Dendritic cell treated with granulocyte-macrophage colony-stimulating factor and Interleukin-4, amounts not matched to agents 40 ng/mL and 50 ng/mL, for 4 days (primary cell): Measurements from ENCODE around the gene SLC8B1.
A peak's percentile ranks its signal among the peaks of the same experiment; 100 is the strongest.

Experiments used
- H3K27ac Mint-ChIP-seq: one replicate; pipeline ENCODE4 v1.8.0; 2022; ENCODE audit warnings: mild to moderate bottlenecking, mixed read lengths
- H3K27me3 Mint-ChIP-seq: one replicate; pipeline ENCODE4 v1.8.0; 2022; ENCODE audit warnings: mild to moderate bottlenecking, mixed read lengths
- H3K36me3 Mint-ChIP-seq: one replicate; pipeline ENCODE4 v1.8.0; 2022; ENCODE audit warnings: low read depth, mixed read lengths
- H3K4me1 Mint-ChIP-seq: one replicate; pipeline ENCODE4 v1.8.0; 2022; ENCODE audit warnings: low read depth, mixed read lengths
- H3K4me3 Mint-ChIP-seq: one replicate; pipeline ENCODE4 v1.8.0; 2022; ENCODE audit warnings: mild to moderate bottlenecking, moderate library complexity, mixed read lengths
- H3K9me3 Mint-ChIP-seq: one replicate; pipeline ENCODE4 v1.8.0; 2022; ENCODE audit warnings: mixed read lengths
- intact Hi-C: fragments of 100-400 bp; cut with micrococcal nuclease; formaldehyde crosslinking; loops from one replicate; pipeline ENCODE4 v1.15.0; 2022

Gene SLC8B1

DNA sequence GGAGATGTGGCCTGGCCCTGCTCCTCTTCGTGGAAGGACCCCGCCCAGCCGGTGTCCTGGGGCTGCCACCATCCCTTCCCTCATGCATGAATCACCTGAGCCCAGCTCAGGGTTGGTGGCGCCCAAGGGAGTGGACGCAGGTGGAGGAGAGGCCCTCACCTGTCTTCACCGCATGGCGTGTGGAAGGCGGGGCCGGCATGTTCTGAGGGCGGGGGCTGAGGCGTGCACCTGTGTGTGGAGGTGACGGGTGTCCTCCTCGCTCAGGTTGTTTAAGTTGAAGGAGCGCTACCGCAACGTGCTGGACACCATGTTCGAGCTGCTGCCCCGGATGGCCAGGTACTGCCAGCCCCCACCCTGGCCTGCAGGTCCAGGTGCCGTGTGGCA, 47.0 kb downstream of the SLC8B1 start:
- no peak overlapping the region for H3K4me3 Mint-ChIP-seq
- no peaks in the 10 kb centered on the region for H3K4me1 Mint-ChIP-seq
- intact Hi-C loops: no loop called here
- no peaks in the 10 kb centered on the region for H3K9me3 Mint-ChIP-seq
- peaks cover 100% of the 10 kb centered on the region for H3K36me3 Mint-ChIP-seq
- no peak overlapping the region for H3K27ac Mint-ChIP-seq
- H3K27me3 Mint-ChIP-seq: no peaks in the 10 kb centered on the region

DNA sequence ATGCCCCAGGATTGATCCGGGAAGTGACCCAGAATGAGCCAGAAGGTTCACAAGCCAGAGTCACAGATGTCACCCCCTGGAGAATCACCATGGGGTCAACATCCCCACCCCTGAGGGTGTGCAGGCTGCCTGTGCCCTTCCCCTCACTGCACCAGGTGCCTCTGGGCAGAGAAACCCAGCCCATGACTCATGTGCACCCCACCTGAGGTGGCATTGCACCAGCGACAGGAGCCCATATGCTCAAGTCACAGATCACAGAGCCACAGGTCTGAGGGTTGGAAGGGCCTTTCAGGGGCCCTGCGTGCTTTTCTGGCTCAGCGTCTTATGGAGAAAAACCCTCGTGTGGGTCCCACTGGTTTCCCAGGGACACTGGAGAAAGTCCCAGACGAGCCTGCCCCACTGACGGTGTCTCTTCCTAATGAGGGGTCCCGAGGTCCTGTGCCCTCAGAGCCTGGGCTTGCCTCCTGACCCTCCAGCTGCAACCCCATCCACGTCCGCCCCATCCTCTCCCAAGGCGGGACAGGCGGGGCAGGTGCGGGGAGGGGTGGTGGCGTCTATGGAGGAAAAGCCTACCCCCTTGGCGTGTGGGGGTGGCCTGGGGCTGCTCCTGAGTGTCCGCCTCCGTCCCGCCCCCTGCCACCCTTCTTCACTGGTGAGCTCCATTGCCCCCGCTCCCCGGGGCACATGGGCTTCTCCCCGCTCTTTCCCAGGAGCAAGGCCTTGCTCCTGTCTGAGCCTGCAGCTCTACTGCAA, 47.6 kb downstream of the SLC8B1 start:
- no peaks in the 10 kb centered on the region for H3K4me1 Mint-ChIP-seq
- H3K36me3 Mint-ChIP-seq: peaks cover 100% of the 10 kb centered on the region
- intact Hi-C loops: no loop called here
- no peak overlapping the region for H3K4me3 Mint-ChIP-seq
- H3K27me3 Mint-ChIP-seq: no peaks in the 10 kb centered on the region
- no peak overlapping the region for H3K27ac Mint-ChIP-seq
- no peaks in the 10 kb centered on the region for H3K9me3 Mint-ChIP-seq

DNA sequence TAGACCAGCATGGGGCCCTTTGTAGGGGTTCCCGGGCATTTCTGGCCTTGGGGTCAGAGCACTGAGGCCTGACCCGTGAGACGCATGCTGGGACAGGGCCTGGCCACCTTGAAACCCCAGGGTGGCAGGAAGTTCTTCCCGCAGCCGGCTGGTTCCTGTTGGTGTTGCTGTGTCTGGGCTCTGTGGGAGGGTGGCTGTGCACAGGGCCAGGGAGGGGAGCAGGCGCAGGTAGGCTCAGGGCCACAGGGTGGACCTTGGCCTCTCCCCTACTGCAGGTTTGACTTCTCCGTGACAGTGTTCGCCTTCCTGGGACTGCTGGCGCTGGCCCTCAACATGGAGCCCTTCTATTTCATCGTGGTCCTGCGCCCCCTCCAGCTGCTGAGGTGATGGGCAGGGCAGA, 48.2 kb downstream of the SLC8B1 start:
- intact Hi-C loops: no loop called here
- peaks cover 100% of the 10 kb centered on the region for H3K36me3 Mint-ChIP-seq
- no peak overlapping the region for H3K4me3 Mint-ChIP-seq
- H3K4me1 Mint-ChIP-seq: no peaks in the 10 kb centered on the region
- no peaks in the 10 kb centered on the region for H3K27me3 Mint-ChIP-seq
- no peak overlapping the region for H3K27ac Mint-ChIP-seq
- no peaks in the 10 kb centered on the region for H3K9me3 Mint-ChIP-seq

DNA sequence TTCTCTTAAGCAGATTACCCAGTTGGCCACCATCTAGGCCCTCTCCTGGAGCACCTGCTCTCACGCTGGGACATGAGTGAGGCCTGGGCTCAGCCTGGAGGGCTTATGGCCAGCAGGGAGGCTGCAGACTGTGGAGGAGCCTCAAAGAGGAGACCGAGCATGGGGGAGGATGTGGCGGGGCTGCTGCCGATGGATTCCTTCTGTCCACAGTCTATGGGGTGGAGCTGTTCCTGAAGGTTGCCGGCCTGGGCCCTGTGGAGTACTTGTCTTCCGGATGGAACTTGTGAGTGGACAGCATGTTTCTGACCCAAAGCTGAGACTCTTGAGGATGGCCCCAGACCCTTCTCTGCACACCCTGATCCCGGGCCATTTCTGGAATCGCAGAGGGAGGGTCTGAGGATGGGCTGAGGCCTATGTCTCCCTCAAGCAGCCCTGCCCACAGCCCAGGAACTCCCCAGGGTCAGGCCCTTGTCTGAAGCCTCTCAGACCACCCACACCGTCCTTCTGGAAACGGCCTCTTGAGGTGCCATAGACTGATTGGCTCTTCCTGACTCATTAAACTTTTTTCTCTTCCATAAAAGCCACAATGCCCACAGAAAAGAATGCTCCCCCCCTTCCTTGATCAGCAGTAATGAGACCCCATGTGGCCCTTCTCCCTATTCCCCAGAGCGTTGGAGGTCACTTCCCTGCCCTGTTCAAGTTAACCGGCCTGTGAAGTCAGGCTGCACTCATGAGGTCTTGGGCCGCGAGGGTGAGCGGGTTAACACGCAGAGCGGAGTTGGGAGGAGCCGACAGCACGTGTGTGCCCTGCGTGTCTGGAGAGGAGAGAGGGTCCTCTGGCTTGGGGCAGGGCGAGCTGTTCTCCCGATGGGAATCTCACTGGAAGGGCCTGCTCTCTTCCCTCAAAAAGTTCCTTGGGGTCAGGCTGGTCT, 49.0 kb downstream of the SLC8B1 start:
- Mint-ChIP-seq H3K4me3 (no peak overlapping the region), H3K36me3 (peaks cover 100% of the 10 kb centered on the region), H3K27me3 (no peaks in the 10 kb centered on the region), H3K27ac (peak overlapping the region; percentile 44), H3K9me3 (no peaks in the 10 kb centered on the region), H3K4me1 (no peaks in the 10 kb centered on the region)
- intact Hi-C loops: no loop called here

DNA sequence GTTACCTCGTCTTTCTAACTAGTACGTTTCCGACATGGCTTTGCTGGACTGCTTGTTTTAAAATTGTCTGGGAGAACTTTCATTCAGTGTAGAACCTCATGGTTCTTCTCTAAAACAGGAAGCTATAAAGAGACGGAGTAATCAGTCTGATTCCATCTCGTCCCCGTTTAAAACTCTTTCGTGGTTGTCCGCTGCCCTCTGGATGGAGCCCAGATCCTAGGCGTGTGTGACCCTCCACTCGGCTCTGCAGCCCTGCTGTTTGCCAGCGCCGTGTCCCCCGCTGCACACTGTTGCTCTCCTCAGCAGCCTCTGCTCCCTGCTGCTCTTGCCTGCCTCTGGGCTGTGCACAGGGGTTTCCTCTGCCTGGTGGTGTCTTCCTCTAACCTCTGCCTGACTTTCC, 50.2 kb downstream of the SLC8B1 start:
- intact Hi-C loops: no loop called here
- no peak overlapping the region for H3K4me3 Mint-ChIP-seq
- H3K9me3 Mint-ChIP-seq: no peaks in the 10 kb centered on the region
- H3K4me1 Mint-ChIP-seq: no peaks in the 10 kb centered on the region
- H3K27me3 Mint-ChIP-seq: no peaks in the 10 kb centered on the region
- no peak overlapping the region for H3K27ac Mint-ChIP-seq
- H3K36me3 Mint-ChIP-seq: peaks cover 100% of the 10 kb centered on the region

DNA sequence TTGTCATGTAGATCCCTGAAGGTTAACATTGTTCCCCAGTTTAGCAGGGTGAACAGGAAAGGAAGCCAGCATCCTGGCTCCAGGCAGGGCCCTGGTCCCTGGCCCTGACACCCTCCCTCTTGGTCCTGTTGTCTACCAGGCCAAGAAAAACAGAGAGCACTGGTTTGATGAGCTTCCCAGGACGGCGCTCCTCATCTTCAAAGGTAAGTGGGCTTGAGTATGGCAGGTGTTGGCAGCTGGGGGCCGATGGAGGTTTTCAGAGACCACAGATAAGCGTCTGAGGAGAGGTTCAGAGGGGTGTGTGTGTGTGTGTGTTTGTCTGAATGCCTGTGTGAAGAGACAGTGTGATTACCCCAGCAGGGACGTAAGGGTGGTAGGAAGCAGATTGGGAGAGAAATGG, 56.3 kb downstream of the SLC8B1 start:
- Mint-ChIP-seq H3K4me3 (no peak overlapping the region), H3K27ac (peak overlapping the region; percentile 4), H3K4me1 (peaks cover 1% of the 10 kb centered on the region), H3K9me3 (no peaks in the 10 kb centered on the region), H3K36me3 (peaks cover 100% of the 10 kb centered on the region), H3K27me3 (no peaks in the 10 kb centered on the region)
- intact Hi-C loops: no loop called here

DNA sequence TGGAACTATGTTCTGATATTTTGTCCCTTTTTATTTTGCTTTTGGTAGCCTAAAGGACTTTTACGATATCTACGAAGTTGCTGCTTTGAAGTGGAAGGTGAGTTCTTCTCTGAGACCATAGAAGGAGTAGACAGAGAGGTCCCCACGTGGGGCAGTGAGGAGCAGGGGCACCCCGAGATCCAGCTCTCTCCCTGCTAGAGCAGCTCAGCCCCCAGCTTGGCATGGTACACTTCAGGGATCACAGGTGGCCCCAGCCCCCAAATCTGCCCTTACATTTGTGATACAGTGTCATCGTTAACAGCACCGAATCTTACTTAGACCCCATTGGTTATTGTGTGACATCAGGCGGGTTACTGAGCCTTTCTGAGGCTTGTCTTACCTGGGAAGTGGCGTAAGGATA, 56.8 kb downstream of the SLC8B1 start:
- Mint-ChIP-seq H3K27ac (no peak overlapping the region), H3K27me3 (no peaks in the 10 kb centered on the region), H3K36me3 (peaks cover 100% of the 10 kb centered on the region), H3K4me3 (no peak overlapping the region), H3K9me3 (no peaks in the 10 kb centered on the region), H3K4me1 (peaks cover 6% of the 10 kb centered on the region)
- intact Hi-C loops: no loop called here

DNA sequence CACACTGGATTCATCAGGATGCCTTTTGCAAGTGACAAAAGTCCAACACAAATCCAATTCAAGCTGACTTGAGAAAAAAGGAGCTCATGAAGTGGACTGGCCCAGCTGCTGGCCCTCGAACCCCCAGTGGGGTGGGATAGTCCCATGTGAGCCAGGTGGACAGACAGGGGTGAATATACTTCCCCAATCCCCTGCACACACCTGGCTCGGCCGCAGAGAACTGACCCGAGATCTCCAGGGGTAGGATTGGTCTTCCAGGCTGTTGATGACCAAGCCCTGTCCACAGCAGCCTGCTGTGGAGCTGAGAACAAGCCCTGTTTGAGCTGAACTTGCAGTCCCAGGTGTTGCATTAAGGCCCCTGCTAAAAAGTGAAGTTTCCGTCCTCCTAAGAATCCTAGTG, 57.4 kb downstream of the SLC8B1 start:
- H3K27me3 Mint-ChIP-seq: no peaks in the 10 kb centered on the region
- H3K27ac Mint-ChIP-seq: no peak overlapping the region
- intact Hi-C loops: no loop called here
- peaks cover 100% of the 10 kb centered on the region for H3K36me3 Mint-ChIP-seq
- H3K4me3 Mint-ChIP-seq: no peak overlapping the region
- peaks cover 12% of the 10 kb centered on the region for H3K4me1 Mint-ChIP-seq
- no peaks in the 10 kb centered on the region for H3K9me3 Mint-ChIP-seq

DNA sequence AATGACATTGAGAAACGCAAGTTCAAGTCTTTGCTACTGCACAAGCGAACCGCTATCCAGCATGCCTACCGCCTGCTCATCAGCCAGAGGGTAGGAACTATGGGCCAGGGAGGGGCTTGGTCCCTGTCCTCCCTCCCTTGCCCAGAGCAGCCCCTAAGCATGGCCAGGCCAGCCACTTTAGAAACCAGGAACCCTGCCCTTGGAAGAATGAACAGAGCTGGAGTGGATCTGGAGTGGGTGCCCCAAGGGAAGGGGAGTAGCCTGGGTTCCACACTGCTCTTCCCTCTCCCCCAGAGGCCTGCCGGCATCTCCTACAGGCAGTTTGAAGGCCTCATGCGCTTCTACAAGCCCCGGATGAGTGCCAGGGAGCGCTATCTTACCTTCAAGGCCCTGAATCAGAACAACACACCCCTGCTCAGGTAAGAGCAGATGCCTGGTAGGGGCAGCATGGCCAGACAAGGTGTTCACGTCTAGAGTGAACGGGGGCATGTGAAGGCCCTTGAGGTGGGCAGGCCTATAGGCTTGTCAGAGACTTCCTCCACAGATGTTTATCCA, 57.9 kb downstream of the SLC8B1 start:
- no peak overlapping the region for H3K4me3 Mint-ChIP-seq
- peaks cover 17% of the 10 kb centered on the region for H3K4me1 Mint-ChIP-seq
- intact Hi-C loops: no loop called here
- no peaks in the 10 kb centered on the region for H3K9me3 Mint-ChIP-seq
- H3K27me3 Mint-ChIP-seq: no peaks in the 10 kb centered on the region
- peaks cover 99% of the 10 kb centered on the region for H3K36me3 Mint-ChIP-seq
- peak overlapping the region; percentile 46 for H3K27ac Mint-ChIP-seq

DNA sequence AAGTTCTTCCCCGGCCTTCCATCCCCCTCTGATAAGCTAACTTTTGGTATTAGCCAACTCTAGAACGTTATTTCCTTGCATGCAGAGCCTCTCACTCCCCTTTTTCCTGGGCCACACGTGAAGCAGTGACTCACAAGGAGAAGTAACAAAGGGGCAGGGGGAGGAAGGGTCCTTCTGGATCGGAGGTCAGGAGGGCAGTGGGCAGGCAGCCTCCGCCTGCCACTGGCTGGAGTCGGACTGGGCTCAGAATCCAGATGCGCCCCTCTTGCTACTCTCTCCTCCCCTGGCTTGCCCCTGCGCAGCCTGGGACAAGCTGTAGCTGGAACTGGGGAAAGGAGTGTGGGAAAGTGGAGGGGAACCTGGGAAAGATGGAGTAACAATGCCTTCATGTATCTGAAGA, 58.6 kb downstream of the SLC8B1 start:
- peak overlapping the region; percentile 46 for H3K27ac Mint-ChIP-seq
- intact Hi-C loops: no loop called here
- no peaks in the 10 kb centered on the region for H3K9me3 Mint-ChIP-seq
- H3K36me3 Mint-ChIP-seq: peaks cover 97% of the 10 kb centered on the region
- H3K27me3 Mint-ChIP-seq: no peaks in the 10 kb centered on the region
- H3K4me1 Mint-ChIP-seq: peaks cover 24% of the 10 kb centered on the region
- no peak overlapping the region for H3K4me3 Mint-ChIP-seq

DNA sequence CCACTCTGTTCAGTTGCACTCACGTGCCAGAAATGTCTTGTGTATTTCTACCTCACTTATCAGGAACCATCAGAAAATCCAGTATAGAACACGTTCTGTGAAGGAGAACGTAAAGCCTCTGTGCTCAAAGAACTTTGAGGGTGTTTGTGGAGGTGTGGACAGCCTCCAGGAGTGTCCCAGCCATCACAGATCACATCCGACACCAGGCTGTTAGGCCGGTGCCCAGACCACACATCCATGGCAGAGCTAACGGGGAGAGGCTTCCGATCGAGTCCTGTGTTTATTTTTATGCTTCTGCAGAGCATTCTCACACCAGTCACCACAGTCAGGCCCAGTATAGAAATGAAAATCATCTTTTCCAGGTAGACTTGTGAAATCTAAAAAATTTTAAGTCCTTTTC, 60.1 kb downstream of the SLC8B1 start:
- no peaks in the 10 kb centered on the region for H3K9me3 Mint-ChIP-seq
- H3K36me3 Mint-ChIP-seq: peaks cover 97% of the 10 kb centered on the region
- no peak overlapping the region for H3K4me3 Mint-ChIP-seq
- intact Hi-C loops: loop anchor here (5.0 kb wide), 1 partner anchor 78 kb away; no protein-coding TSS in a partner anchor
- H3K27me3 Mint-ChIP-seq: no peaks in the 10 kb centered on the region
- no peak overlapping the region for H3K27ac Mint-ChIP-seq
- H3K4me1 Mint-ChIP-seq: peaks cover 39% of the 10 kb centered on the region

DNA sequence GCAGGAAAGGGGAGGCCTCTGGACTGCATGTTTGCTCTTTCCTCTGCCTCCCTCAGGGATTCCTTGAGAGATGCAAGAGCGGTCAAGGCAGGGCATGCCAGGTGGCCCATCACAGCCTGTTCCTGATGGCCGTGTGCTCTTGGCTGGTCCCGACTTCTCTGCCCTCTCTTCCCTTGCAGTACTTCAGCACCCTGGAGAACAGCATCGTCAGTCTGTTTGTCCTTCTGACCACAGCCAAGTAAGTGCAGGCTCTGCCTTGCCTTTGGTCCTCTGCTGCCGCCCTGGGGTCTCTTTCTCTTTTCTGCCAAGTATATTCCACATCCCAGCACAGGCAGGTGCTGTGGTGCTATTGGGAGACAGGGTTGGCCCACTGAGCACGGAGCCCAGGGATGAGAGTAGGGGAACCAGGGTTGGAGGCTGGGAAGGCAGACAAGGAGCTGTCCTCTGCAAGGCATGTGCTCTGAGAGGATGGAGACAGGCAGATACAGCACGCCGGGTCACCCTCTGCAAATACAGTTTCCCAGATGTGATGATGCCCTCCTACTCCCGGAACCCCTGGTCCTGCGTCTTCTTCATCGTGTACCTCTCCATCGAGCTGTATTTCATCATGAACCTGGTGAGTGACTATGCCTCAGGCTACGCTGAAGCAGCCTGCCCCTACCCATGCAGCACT, 61.7 kb downstream of the SLC8B1 start:
- Mint-ChIP-seq H3K4me1 (peaks cover 56% of the 10 kb centered on the region), H3K36me3 (peaks cover 97% of the 10 kb centered on the region)

DNA sequence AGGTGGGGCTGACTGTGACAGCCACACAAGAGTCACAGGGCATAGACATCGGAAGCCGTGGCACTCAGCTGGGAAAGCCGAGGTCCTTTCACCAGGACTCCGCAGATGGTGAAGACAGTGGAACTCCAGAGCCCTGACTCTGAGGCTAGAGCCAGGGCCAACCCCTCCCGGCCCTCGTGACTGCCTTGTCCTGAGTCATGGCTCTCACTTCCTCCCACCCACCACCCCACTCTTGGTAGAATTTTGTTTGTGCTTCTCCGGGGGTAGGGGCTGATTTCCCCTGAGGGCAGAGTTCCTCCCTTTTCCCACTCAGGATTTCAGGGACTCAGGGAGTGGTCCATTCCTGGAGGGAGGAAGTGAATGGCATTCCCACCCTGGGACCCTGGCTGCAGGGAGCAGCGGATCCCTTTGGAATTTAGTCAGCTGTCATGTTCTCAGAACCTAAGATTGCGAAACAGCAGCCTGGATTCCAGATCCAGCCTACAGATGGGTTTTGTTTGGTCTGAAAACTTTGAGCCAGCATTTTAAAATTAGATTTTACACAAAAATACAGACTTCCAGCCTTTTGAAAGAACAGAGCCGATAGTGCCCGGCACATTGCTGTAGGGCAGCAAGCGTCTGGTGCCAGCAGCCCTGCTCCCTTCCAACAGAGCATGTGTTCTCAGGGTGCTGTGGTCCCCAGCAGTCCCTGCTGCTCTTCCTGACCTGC, 62.9 kb downstream of the SLC8B1 start:
- Mint-ChIP-seq H3K4me3 (peak overlapping the region; percentile 58), H3K27ac (peak overlapping the region; percentile 91), H3K36me3 (peaks cover 97% of the 10 kb centered on the region), H3K27me3 (no peaks in the 10 kb centered on the region), H3K4me1 (peaks cover 62% of the 10 kb centered on the region), H3K9me3 (no peaks in the 10 kb centered on the region)
- intact Hi-C loops: loop anchor here (5.0 kb wide), 1 partner anchor 75 kb away; no protein-coding TSS in a partner anchor

More for the DNA sequence above, 61.7 kb downstream of the SLC8B1 start:
- no peak overlapping the region for H3K4me3 Mint-ChIP-seq
- H3K9me3 Mint-ChIP-seq: no peaks in the 10 kb centered on the region
- intact Hi-C loops: loop anchor here (5.0 kb wide), 1 partner anchor 76 kb away; no protein-coding TSS in a partner anchor
- no peaks in the 10 kb centered on the region for H3K27me3 Mint-ChIP-seq
- peak overlapping the region; percentile 91 for H3K27ac Mint-ChIP-seq
